ENCODE measurements around the gene PLA2G3.

Gene PLA2G3

GRCh38 chr22:31144223-31144622 is 3.9 kb upstream of the PLA2G3 start:
- DNase-seq: no peak

- DNase-seq: no peak
These were observed 3.2 kb upstream of the PLA2G3 start for GRCh38 chr22:31143537-31143936.

- no peak for DNase-seq
These were observed 2.7 kb upstream of the PLA2G3 start for GRCh38 chr22:31143038-31143437.

GRCh38 chr22:31142285-31142684 is 2.0 kb upstream of the PLA2G3 start:
- DNase-seq: no peak

GRCh38 chr22:31141551-31141950 is 1.2 kb upstream of the PLA2G3 start:
- DNase-seq: no peak

- DNase-seq: no peak
These were observed 438 bp upstream of the PLA2G3 start for GRCh38 chr22:31140746-31141145.

GRCh38 chr22:31139066-31139465 is 1.2 kb downstream of the PLA2G3 start:
- DNase-seq: no peak

- DNase-seq: no peak
These were observed 2.2 kb downstream of the PLA2G3 start for GRCh38 chr22:31138126-31138525.

- DNase-seq: no peak
These were observed 2.6 kb downstream of the PLA2G3 start for GRCh38 chr22:31137721-31138120.

- no peak for DNase-seq
These were observed 3.6 kb downstream of the PLA2G3 start for GRCh38 chr22:31136711-31137110.

GRCh38 chr22:31136155-31136554 is 4.2 kb downstream of the PLA2G3 start:
- no peak for DNase-seq

- no peak for DNase-seq
These were observed 4.6 kb downstream of the PLA2G3 start for GRCh38 chr22:31135706-31136105.

- DNase-seq: no peak
These were observed 5.6 kb downstream of the PLA2G3 start for GRCh38 chr22:31134688-31135087.

GRCh38 chr22:31133911-31134310 is 6.4 kb downstream of the PLA2G3 start:
- no peak for DNase-seq

GRCh38 chr22:31130873-31131272 is 9.4 kb downstream of the PLA2G3 start:
- peak; percentile 28 for DNase-seq

GRCh38 chr22:31128156-31128555 is 12.2 kb downstream of the PLA2G3 start:
- no peak for DNase-seq

GRCh38 chr22:31127181-31127772 is 13.0 kb downstream of the PLA2G3 start:
- DNase-seq: no peak

- no peak for DNase-seq
These were observed 13.5 kb downstream of the PLA2G3 start for GRCh38 chr22:31126869-31127175.

- DNase-seq: no peak
These were observed 14.0 kb downstream of the PLA2G3 start for GRCh38 chr22:31126128-31126868.

GRCh38 chr22:31125521-31126117 is 14.7 kb downstream of the PLA2G3 start:
- DNase-seq: no peak

GRCh38 chr22:31124811-31125465 is 15.4 kb downstream of the PLA2G3 start:
- no peak for DNase-seq

GRCh38 chr22:31124290-31124689 is 16.0 kb downstream of the PLA2G3 start:
- no peak for DNase-seq

- no peak for DNase-seq
These were observed 17.1 kb downstream of the PLA2G3 start for GRCh38 chr22:31123292-31123602.

All from DMS 273 treated with DMSO at 0.1 percent for 48 hours (cell line).